HG02759 (cell line): Measurements from ENCODE around the gene PHPT1.
A peak's percentile ranks its signal among the peaks of the same experiment; 100 is the strongest.
"Not testable (repeated sequence)": the region's sequence is repeated elsewhere in the genome, so short reads cannot be mapped to it uniquely, and the experiment has no call there.

Source experiments
- ATAC-seq: cut with Tn5 transposase; IDR thresholded peaks from one replicate; pipeline ENCODE4 v1.9.1; 2021; ENCODE audit warnings: mild to moderate bottlenecking, moderate library complexity; ENCODE audit not compliant: unreplicated experiment

The PHPT1 gene

DNA sequence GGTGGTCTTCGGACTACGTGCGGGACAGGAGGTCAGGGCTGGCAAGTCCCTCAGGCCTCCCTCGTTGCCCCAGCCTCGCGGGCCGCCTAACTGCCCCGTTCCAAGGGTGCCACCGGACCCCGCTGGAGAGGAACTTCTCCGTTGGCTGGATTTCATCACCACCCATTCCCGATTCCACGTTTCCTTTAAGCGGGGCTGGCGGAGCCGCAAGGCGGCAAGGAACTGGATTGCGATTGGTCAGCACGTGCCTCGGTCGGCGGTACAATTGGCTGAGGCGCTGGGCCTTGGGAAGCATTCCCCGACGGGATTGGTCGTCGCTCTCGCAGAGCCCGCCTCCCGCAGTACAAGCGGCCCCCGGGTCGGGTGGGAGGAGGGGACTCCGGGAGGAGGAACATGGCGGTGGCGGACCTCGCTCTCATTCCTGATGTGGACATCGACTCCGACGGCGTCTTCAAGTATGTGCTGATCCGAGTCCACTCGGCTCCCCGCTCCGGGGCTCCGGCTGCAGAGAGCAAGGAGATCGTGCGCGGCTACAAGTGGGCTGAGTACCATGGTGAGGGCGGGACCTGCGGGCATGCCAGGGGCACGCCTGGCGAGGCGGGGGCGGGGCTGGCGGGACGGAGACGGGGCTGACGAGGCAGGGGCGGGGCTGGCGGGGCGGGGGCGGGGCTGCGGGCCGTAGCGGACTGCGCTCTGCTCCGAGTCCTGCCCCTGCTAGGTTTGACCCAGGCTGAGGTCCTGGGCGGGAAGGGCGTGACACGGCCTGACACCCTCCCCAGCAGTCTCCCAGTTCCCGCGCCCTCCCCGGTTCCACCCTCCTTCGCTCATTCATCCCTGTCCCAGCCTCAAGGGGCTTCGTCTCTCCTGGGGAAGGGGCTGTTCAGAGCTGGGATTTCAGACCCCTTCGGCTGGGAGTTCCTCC is at the start of gene PHPT1:
Gene PHPT1, plus strand, starts transcription at position 372 of the 922 bp plus-strand sequence. Its CDS starts 22 bp downstream, at position 394.
- ATAC-seq = peak; percentile 79

DNA sequence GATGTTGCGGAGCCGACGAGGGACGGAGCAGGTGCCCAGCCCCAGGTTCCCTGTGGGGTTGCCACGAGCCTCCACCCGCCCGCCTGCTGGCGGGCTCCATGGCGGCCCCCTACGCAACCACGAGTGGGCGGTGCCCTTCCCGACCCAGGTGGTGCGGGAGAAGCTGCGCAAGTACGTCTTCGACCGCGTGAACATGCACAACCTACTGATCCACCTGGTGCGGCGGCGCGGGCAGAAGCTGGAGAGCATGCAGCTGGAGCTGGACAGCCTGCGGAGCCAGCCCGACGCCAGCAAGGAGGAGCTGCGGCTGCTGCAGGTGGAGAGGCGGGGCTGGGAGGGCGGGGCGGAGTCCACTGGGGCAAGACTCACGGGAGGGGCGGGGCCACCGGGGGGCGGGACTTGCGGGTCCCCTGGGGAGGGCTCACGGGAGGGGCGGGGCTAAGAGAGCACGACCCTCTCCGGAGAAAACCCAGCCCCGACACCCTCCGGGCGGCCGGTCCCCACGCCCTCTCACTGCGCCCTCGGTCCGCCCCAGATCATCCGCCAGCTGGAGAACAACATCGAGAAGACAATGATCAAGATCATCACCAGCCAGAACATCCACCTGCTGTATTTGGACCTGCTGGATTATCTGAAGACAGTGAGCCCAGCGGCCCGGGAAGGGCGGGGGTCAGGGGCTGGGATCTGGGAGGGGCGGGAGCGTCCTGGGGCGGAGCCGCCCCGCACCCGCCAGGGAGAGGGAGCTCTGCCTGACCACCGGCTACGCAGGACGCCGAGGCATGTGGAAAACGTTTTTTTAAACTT is 49.2 kb upstream of the PHPT1 start:
- peak; percentile 61 for ATAC-seq

DNA sequence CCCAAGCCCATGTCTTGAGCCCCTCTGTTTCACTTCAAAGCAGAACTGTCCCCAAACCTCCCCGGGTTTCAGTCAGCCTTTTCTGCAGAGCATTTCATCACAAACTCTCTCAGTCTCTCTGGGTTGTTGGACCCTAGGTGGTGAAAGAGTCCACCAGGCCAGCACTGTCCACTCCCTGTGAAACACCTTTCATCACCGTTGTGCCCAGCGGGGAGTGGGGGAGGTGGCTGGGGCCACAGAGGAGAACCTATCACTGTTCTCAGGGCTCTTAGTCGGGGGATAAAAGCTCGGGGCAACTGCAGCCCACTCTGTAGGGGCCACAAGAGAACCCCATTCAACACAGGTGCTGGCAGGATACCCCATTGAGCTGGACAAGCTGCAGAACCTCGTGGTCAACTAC is 46.9 kb upstream of the PHPT1 start:
- ATAC-seq = no peak

DNA sequence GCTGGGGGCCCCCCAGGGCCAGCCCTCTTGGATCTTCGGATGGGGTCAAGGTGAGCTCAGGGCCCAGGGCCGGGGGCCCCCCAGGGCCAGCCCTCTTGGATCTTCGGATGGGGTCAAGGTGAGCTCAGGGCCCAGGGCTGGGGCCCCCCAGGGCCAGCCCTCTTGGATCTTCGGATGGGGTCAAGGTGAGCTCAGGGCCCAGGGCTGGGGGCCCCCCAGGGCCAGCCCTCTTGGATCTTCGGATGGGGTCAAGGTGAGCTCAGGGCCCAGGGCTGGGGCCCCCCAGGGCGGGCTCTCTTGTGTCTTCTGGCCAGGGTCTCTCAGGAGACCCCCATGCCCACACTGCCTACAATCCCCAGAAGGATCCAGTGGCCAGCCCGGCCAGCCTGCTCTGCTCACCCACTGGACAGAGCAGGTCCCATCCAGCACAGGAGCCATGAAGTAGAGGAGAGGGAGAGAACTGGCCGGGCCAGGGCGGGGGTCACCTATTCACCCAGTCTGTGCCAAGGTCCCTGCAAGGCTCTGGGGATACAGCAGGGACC is 46.1 kb upstream of the PHPT1 start:
- ATAC-seq = not testable (repeated sequence)

DNA sequence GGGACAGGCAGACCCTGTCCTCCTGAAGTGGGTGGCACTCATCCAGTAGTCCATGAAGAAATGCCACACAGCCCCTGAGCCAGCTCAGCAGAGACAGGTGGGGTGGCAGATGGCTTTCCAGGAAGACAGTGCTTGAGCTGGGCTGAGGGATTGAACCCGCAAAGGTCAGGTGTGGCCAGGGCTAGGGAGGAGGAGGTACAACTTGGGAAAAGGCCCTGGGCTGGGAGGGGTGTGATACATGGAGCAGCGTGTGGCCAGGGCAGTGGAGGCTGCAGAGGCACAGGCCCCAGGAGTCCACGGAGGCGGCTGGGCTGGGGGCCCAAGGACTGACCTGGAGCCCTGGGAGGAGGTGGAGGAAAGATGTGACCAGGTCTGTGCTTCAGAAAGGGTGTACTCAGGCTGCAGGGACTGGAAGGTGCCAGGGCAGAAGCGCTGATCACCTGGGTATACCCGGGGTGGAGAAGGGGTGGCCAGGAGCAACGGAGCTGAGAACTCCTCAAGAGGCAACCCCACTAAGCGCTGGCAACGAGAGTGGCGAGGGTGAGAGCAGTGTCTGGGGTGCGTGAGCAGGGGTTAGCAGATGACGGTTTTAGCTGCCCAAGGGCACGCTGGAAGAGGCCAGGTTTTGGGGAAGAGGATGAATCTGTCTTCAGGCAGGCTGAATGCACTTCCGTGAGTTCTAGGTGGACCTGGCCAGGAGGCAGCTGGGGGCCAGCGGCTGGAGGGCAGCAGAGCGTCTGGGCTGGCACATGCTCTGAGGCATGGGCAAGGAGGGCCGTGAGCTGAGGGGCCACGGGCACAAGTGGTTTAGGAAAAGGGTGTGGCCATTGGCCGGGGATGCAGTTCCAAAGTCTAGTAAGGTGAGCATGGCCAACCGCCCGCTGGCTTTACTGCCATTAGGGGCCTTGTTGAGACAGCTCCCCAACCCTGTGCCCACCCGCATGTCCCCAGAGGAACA is 45.4 kb upstream of the PHPT1 start:
- no peak for ATAC-seq

DNA sequence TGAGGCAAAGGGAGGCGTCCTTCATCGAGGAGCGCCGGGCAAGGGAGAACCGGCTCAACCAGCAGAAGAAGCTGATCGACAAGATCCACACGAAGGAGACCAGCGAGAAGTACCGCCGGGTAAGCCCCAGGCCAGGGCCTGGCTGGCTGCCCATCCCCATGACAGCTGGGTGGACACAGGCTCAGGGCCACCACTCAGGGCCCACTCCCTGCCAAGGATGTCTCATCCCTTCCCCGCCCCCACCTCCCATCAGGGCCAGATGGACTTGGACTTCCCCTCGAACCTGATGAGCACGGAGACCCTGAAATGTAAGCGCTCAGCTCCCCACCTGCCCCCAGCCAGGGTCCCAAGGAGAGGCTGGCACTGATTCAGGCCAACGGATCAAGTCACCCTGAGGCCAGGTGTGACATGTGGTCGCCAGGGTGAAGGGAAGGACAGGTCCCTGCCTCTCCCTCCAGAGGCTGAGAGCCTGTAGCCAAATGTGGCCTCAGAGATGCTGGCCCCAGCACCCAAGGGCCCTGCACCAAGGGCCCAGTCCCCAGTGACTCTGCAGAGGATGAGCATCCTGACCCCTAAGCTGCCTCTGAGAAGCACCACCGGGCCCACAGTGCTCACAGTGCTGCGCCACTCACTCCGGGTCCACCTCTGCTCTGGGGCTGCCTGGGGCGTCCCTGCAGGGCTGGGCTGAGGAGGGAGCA is 44.6 kb upstream of the PHPT1 start:
- ATAC-seq = no peak

DNA sequence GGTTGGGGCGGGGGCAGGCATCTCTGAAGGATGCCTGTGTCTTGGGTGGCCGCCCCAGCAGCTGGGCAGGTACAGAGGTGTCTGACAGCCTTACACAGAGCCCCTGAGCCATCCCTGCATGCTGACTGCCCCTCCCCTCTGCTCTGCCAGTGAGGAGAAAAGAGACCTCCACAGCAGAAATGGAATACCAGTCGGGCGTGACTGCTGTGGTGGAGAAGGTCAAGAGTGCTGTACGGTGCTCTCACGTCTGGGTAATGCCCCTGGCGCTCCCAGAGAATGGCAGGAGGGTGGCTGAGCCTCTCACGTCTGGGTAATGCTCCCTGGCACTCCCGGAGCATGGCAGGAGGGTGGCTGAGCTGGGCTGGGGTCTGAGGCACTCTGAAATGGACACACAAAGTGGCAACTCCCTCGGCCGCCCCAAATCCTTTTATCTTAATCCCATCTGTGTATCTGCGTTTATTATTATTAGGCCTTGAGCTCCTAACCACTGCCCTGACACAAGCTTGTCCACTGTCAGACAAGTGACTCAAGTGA is 43.9 kb upstream of the PHPT1 start:
- no peak for ATAC-seq

DNA sequence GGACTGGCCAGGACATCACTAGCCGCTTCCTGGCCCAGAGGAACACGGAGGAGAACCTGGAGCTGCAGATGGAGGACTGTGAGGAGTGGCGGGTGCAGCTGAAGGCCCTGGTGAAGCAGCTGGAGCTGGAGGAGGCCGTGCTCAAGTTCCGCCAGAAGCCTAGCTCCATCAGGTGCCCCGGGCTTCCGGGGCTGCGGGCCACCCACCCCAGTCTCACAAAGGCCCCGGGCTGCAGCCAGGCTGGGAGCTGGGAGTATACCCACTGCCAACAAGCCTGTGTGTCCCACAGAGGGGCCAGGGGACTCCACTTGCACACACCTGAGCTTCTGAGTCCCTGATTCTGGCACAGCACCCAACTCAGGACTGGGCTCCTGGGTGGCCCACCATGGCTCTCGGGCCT is 43.1 kb upstream of the PHPT1 start:
- no peak for ATAC-seq

DNA sequence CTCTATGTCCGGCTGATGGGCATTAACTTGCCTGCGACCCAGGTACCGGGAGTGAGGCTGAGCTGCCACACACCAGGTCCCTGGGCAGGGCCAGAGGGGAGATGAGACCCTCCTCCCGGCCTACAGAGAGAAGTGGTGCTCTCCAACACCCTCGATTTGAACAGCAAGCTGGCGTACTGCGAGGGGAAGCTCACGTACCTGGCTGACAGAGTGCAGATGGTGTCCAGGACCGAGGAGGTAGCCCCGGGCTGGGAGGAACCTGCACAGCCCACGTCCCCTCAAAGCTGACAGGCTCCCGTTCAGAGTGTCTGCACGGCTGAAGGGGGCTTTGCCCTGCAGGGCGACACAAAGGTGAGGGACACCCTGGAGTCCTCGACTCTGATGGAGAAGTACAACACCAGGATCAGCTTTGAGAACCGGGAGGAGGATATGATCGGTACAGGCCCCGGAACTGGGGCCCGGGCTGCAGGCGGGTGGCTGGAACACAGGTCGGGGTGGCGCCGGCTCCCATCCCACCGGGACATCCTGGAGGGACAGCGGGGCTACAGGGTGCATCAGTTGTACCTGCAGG is 42.5 kb upstream of the PHPT1 start:
- ATAC-seq = no peak

DNA sequence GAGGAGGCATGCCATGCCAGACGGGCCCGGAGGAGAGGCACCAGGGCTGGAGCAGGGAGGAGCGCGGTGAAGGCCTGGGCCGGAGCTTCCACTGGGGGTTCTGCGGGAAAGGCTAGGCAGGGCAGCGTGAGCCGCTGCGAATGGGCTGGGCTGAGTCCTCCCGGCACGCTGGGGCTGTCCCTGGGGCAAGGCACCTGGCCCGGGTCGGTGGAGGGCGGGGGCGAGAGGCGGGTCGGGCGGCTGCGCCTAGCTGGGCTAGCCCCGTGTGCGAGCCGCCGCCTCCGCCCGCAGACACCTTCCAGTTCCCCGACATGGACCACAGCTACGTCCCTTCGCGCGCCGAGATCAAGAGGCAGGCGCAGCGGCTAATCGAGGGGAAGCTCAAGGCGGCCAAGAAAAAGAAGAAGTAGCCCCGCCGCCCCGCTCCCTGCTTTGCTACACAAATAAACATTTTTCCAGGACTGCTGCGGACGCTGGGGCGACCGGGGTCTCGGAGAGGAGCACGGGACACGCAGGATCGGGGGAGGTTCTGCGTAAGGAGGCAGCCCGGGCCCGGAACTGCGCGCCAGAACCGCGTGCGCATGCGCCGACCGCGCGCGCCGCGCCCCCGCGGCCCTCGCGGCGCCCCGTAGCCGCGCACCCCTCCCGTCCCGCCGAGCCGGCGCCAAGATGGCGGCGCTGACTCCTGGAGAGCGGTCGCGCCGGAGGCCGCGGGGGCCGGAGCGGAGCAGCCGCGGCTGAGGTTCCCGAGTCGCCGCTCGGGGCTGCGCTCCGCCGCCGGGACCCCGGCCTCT is 41.7 kb upstream of the PHPT1 start, which contains the start of gene RABL6:
Gene RABL6, plus strand, starts transcription at position 668 of the 794 bp plus-strand sequence. CDS start 249 bp downstream, outside the sequence.
- peak; percentile 90 for ATAC-seq

DNA sequence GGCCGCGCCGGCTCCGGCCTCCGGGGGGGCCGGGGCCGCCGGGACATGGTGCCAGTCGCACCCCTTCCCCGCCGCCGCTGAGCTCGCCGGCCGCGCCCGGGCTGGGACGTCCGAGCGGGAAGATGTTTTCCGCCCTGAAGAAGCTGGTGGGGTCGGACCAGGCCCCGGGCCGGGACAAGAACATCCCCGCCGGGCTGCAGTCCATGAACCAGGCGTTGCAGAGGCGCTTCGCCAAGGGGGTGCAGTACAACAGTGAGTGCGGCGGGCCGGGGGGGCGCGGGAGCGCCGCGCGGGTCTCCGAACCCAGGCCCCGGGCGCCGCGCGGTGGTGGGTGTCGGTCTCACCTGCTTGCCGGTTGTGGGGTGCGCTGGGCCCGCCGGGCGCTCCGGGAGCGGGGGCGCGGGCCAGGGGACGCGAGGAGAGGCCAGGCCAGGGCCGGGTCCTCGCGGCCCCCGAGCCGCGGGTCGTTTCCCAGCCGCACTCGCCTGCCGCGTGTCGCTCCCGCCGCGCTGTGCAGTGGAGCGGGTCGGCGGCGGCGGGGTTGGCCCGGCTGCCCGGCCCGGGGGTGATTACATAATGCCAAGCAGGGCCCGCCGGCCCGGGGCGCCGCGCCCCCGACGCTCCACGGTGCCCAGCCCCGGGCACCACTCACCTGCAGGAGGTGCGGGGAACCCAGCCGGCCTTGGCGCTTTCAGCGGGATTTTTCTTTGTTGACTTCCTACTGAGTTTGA is 41.0 kb upstream of the PHPT1 start:
- ATAC-seq = peak; percentile 33

DNA sequence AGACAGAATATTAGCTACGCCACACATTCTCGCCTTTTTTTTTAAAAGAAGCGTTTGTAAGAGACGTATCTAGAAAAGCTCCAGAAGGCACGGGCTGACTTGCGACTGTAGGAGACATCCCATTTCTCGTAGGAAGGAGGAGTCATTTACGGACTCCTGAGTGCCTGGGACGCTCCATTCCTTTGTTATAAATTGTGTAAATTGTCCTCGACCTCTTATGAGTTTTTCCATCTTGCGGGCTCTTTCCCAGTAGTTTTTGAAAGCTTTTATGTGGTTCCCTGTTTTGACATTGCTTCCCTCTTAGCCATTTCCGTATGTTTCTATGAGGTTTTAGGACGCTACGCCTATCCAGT is 40.4 kb upstream of the PHPT1 start:
- ATAC-seq = no peak

DNA sequence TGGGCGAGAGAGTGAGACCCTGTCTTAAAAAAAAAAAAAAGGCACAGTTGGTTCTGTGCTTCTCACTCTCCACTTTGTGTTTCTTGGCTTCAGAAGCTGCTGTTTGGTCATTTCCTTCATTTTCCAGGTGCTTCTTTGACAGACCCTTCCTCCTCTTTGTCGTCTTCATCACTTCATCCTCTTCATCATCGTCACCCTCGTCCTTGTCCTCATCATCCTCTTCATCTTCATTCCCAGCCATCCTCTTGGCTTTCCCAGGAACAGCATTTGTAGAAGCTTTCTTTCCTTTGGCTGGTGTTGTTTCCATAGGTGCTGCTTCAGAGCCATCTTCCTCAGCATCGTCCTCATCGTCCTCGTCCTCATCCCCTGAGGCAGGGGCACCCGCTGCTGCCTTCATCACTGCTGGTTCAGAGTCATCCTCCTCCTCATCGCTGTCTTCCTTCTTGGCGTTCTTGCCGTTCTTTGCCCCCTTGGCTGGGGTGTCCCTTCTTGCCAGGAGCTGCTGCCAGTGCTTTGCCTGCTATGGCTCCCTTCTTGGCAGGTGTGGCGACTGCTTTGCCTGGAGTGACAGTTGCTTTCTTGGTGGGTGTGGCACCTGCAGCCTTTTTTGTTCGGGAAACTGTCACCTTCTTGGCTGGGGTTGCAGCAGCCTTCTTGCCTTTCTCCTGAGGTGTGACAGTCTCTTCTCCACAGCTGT is 34.3 kb upstream of the PHPT1 start:
- no peak for ATAC-seq

DNA sequence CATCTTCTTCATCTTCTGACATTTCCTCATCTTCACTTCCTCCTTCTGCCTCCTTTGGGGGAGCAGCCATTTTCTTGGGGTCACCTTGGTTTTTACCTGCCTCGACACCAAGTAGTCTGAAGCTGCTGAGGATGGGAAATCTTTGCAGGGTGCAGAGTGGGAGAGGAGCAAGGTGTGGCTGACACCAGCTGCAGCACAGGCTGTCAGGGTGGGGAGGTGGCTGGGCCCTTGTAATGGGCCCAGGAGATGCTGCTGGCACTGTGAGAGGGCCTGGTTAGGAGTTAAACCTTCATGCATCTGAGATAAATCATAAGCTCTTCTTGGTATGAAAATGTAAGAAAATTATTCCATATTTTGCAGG is 33.8 kb upstream of the PHPT1 start:
- ATAC-seq = no peak

DNA sequence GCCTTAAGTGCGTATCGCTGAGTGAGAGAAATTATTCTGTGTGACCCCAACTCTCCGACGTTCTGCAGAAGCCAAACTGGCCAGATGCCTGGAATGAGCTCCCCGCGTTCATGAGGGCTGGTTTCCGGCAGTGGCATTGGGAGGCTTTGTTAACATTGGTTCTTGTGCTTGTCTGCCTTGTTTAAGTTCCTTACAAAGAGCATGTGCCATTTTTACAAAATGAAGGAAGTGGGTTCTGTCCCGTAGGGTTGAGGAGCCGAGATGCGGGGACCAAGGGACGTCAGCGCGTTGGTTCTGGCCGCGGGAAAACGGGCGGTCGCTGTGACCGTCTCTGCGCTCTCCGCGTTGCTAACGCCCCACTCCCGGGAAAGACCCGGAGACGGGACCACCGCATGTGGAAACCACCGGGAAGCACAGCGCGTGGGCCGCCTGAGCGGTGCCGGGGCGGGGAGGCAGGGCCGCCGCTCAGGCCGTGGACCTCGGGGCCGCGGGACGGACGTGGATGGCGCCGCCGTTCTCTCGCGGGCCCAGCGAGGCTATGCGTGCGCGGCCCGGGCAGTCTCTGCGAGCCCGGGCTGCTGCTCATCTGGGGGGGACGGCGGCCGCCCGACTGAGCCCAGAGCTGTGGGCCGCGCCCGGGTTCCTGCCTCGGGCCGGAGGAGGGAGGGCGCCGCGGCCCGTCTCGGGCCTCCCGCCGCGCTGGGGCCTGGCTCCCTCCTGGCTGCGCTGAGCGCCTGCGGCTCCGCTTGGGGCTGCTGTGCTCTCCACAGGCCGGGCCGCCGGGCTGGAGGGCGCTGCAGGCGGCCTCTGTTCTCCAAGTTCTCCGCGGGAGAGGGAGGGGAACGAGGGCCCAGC is 28.0 kb upstream of the PHPT1 start:
- ATAC-seq = no peak

DNA sequence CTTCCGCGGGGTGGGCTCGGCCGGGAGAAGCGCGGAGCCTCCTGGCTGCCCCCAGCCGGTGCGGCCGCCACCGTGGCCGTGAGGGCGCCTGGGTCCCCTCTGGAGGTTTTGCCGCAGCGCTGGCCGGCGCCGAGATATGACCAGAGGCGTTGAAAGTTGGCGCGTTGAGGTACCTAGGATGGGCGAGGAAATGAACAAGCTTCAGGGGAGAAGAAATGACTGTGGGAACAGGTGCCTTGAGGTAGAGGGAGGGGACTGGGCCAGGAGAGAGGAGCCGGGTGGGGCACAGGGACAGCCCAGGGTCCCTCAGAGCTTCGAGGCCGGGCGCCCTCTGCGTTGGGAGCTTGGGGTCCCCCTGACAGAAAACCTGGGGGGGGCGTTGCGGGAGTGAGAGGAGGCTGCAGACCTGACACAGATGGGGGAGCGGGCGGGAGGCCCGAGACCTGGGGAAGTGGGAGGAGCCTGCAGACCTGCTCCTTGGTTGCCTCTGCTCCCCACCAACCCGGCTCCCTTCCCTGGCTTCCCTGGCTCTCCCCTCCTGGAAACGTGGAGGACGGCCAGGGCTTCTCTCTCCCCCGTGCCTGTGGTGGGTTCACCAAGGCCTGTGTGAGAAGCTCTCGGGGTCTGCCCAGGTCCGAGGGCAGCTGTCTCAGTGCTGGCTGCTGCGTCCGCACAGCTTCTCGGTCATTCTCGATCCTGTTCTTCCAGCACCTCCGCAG is 27.2 kb upstream of the PHPT1 start:
- ATAC-seq = no peak
